Left cardiac atrium (tissue), 4 donors: ENCODE results near the gene PTOV1. TPM values are rescaled to one million over a fixed set of nuclear protein-coding genes. Genes with fewer than 3 reads are reported as not detected.
A peak's percentile ranks its signal among the peaks of the same experiment; 100 is the strongest.

Source experiments
- ATAC-seq, 2 donors: fragments of 200-7000 bp; cut with Tn5 transposase; one replicate each; pipeline ENCODE4 v1.9.1; 2020; ENCODE audit warnings: mild to moderate bottlenecking in 2 of 2, moderate library complexity in 2 of 2
- DNase-seq: peaks from one replicate; pipeline ENCODE4 v3.0.0-alpha.2; 2020
- intact Hi-C, 2 donors: fragments of 100-400 bp; cut with DNase I; formaldehyde crosslinking; loops; one replicate each; pipeline versions ENCODE4 v1.14.1 to v1.15.1; 2022 to 2023
- total RNA-seq, 2 donors: library from RNA; stranded (reverse); fragmentation: NEBNext Ultra II Directional; extraction: Animal tissue kit (Norgen Biotek cat#: 25700); gene quantifications; one replicate each; pipeline ENCODE4 v1.2.1, GENCODE V29; 2021
- donor health status: DM: no; HTN: yes; CAD: no.
- donor health status: DM: no; HTN: yes; CAD: no; lungs with severe emphysema.
- donor health status: DM: yes; HTN: yes; CAD: no.
- donor health status: Dilated cardiomyopathy.

PTOV1 gene
- total RNA-seq, 2 donors from 2014 or later = 113 to 122 TPM

DNA sequence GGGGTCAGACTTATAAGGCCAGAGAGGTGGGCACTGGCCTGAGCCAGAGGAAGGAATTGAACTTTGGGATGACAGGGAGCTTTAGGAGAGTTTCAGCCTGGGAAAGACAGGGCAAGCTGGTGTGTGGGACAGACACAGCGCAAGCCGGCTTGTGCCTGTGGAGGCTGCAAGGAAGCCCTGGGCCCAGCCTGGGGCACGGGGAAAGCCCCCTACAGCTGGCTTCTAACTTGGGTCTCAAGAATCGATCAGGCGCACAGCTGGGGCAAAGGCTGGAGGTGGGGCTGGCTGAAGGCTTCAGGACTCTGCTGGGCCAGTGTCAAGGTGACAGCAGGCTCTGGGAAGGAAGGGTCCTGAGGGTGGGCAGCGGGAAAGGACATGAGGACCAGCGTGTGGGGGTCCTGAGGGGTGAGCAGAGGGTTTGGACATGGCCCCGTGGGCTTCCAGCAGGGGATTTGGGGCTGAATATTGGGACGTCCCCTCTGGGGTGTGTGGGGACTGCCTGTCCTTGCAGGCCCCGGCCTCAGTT lies 3.0 kb downstream of the PTOV1 start:
- intact Hi-C loops = loop anchor here in 1 of 2 donors (5.0 kb wide), 1 partner anchor 37 kb away; the partner anchor contains the start of gene MED25
- DNase-seq (no peak), ATAC-seq (no peak)

- ATAC-seq (no peak), DNase-seq (no peak)
- intact Hi-C loops = loop anchor here in 1 of 2 donors (5.0 kb wide), 1 partner anchor 37 kb away; the partner anchor contains the start of gene MED25
Measured at GRCh38 chr19:49854378-49855263, 3.7 kb downstream of the PTOV1 start.

DNA sequence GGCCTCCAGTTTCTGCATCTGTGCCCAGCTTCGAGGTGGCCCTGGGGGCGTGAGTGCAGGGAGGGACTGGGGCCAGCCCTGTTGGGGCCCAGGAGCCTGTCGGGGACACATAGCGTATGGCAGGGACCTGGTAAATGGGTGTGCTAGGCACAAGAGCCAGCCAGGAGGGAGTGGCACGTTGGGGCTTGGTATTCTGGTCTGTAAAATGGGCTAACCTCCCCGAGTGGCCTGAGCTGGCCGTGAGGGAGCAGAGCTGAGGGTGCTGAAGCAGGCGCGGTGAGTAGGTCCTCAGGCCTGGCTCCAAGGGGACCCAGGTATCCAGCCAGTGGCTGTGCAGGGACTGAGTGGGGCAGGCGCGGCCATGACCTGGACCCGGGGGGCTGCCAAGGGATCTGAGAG lies 4.3 kb downstream of the PTOV1 start:
- intact Hi-C loops = no loop called here
- ATAC-seq (no peak), DNase-seq (no peak)

DNA sequence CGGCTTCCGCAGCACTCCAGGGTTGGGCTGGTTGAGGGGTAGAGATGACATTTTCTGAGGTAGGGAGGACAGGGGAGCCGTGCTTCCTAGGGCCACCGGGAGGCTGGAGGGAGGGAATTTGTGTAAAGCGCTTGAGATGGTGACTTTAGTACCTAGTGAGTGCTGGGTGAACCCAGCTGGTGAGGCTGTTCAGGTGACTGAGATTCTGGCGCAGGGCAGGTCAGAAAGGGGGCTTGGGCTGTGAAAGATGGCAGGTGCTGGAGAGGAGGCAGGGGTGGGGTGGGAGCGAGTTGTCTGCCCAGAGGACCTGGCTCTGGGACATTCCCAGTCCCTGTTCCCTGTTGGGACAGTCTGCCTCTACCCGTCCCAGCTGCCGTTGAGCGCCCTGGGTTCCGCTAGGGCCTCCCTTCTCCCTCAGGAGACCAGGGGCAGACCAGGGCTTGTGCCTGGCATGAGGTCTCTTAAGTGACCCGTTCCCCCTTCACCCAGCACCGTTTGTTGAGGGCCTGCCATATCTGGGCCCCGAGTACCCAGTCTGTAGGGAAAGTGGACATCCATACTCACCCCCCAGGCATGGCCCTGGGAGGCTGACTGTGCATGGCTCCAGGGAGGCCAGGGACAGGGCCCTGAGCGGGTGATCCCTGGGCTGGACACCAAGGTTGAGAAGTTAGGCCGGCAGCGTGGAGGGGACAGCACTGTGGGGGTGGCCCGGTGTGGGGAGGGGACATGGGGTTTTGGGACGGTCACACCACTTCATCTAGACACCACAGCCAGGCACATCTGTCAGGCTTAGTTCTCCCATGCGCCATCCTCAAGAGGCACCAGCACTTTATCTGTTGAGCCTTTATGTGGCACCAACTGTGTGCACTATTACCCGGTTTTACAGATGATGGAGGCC lies 5.0 kb downstream of the PTOV1 start:
- intact Hi-C loops = no loop called here
- ATAC-seq (no peak), DNase-seq (no peak)

GRCh38 chr19:49856574-49857021 lies 5.6 kb downstream of the PTOV1 start:
- ATAC-seq (no peak), DNase-seq (no peak)
- intact Hi-C loops = no loop called here

- ATAC-seq (no peak), DNase-seq (no peak)
- intact Hi-C loops = no loop called here
Measured at GRCh38 chr19:49857061-49857837, 6.3 kb downstream of the PTOV1 start.

DNA sequence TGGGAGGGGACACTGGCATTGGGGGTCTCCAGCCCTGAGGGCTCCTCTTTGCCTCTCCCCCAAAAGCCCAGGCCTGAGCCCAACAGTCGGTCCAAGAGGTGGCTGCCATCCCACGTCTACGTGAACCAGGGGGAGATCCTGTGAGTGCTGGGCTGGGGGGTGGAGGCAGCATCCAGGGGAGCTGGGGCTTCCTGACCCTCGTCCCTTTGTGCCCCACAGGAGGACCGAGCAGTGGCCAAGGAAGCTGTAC lies 6.8 kb downstream of the PTOV1 start:
- intact Hi-C loops = no loop called here
- ATAC-seq (no peak), DNase-seq (no peak)

- DNase-seq = peak; percentile 18
- intact Hi-C loops = no loop called here
- peak in 1 of 2 donors; percentile 1 for ATAC-seq
Measured at GRCh38 chr19:49858088-49858985, 7.4 kb downstream of the PTOV1 start.

- DNase-seq (no peak), ATAC-seq (no peak)
- intact Hi-C loops = loop anchor here in 1 of 2 donors (10.0 kb wide), 1 partner anchor 45 kb away; the partner anchor contains the start of genes FUZ and MED25
Measured at GRCh38 chr19:49859682-49860335, 8.8 kb downstream of the PTOV1 start.

- no peak for DNase-seq
Measured at GRCh38 chr19:49860336-49861102, 9.6 kb downstream of the PTOV1 start.

DNA sequence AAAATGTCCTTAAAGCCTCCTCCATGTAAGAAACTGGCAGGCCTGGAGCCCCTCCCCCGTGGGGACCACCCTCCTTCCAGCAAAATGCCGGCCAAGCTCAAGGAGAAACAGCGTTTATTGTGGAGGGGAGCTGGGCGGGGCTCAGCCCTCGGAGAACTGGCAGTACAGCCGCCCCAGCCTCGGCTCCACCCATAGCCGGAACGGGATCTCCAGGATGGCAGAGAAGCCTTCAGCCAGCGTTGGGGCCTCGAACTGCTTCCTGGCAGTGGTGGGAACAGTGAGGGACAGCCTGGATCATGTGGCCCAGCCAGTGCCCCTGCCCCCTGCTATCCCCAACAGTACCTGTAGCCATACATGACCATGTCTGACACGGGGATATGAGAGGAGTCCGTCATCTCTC lies 10.1 kb downstream of the PTOV1 start:
- DNase-seq (peak; percentile 77), ATAC-seq (peak in 1 of 2 donors; percentile 5)
- intact Hi-C loops = loop anchor here in 1 of 2 donors (10.0 kb wide), 1 partner anchor 46 kb away; the partner anchor contains the start of genes FUZ and MED25

More at GRCh38 chr19:49860336-49861102, 9.6 kb downstream of the PTOV1 start:
- ATAC-seq = no peak
- intact Hi-C loops = loop anchor here in 1 of 2 donors (10.0 kb wide), 1 partner anchor 46 kb away; the partner anchor contains the start of genes FUZ and MED25

GRCh38 chr19:49861541-49862378 lies 10.8 kb downstream of the PTOV1 start:
- intact Hi-C loops = loop anchor here in 1 of 2 donors (10.0 kb wide), 1 partner anchor 47 kb away; the partner anchor contains the start of genes FUZ and MED25
- ATAC-seq (no peak), DNase-seq (no peak)

DNA sequence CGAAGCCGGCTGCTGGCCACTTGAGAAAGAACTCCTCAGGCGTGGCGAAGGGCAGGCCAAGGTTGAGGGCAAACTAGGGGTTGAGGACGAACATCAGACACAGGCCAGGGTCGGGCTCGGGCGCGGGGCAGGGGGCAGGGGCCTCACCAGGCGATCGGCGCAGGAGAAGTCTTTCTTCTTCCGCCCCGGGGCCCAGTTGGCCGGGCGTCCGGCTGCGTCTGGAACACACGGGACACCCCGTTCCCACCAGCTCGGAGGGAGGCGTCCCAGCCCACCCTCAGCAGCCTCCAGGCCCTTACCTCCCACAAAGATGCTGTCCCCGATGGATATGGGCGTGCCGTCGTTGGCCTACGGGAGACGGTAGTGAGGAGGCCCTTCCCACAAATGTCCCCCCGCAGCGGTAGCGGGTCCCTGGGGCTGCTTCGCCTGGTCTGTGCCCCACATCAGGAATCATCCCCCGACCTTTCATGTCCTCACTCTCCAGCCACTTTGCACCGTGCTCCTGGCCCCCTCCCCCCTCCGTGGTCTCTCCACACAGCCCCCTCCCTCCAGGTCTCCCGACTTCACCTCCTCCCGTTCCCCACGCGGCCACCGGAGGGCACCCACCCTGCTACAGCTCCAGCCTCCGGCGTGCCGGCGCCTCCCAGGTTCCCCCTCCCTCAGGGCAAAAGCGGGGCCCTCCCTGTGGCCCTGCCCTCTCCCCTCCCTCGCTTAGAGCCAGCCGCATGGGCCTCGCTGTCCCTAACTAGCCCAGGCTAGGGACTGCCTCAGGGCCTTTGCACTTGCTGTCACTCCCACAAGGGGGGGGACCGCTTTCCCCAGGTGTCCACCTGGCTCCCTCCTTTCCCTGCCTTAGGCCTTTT lies 11.7 kb downstream of the PTOV1 start:
- no peak for ATAC-seq
- peak; percentile 33 for DNase-seq
- intact Hi-C loops = loop anchor here in 1 of 2 donors (10.0 kb wide), 1 partner anchor 48 kb away; the partner anchor contains the start of genes FUZ and MED25

- intact Hi-C loops = loop anchor here in 1 of 2 donors (10.0 kb wide), 1 partner anchor 49 kb away; the partner anchor contains the start of genes FUZ and MED25
- ATAC-seq (no peak), DNase-seq (no peak)
Measured at GRCh38 chr19:49863254-49863934, 12.4 kb downstream of the PTOV1 start.
